Measurements from ENCODE around the gene CST6. TPM values are rescaled to one million over a fixed set of nuclear protein-coding genes. Genes with fewer than 3 reads are reported as not detected.

CST6 gene
- total and polyA plus RNA-seq, 2 donors (not counting 1 experiment from before 2014, with no cell fraction given), result 0.76 to 11.1 TPM

DNA sequence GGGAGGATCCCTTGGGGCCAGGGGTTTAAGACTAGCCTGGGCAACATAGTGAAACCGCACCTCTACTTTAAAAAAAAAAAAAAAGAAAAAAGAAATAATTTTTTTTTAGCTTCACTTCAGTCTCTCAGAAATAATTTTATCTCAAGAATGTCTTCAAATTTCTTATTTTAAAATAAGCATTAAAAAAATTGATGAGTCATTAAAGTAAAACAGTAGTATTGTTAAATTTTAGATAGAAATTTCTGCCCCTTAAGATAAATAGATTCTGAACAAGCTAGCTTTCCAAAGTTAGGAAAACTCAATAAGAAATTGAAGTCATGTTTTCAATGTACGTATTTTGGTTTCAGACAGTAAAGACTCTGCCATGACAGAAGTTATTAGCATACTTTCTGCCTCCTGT, 50.6 kb downstream of the CST6 start:
- Histone ChIP-seq H3K9me3 (ENCODE audit: control insufficient read depth, insufficient read depth, low read depth, low read length) (no peaks in the 10 kb centered on the region), H3K27me3 (ENCODE audit: control insufficient read depth, insufficient read depth, low read length) (no peaks in the 10 kb centered on the region), H2AFZ (ENCODE audit: low read length) (no peak overlapping the region), H3K4me1 (ENCODE audit: control insufficient read depth, extremely low read depth, insufficient read depth, low read length) (no peaks in the 10 kb centered on the region), H3K9ac (ENCODE audit: insufficient read depth, low read length) (no peak overlapping the region), H3K27ac (ENCODE audit: insufficient read depth, low read length) (no peak overlapping the region), H4K20me1 (ENCODE audit: control insufficient read depth, extremely low read depth, insufficient read depth, low read length) (peaks cover 2% of the 10 kb centered on the region), H3K79me2 (ENCODE audit: control insufficient read depth, insufficient read depth, low read length) (no peaks in the 10 kb centered on the region), H3K4me2 (ENCODE audit: extremely low read depth, insufficient read depth, low read length) (no peak overlapping the region), H3K4me3 (replicated peaks in 1 of 4; ENCODE audit: control extremely low read depth in 1 of 4, insufficient read depth in 1 of 4, low read depth in 3 of 4, low read length in 4 of 4) (no peak overlapping the region), H3K36me3 (ENCODE audit: control insufficient read depth, insufficient read depth, low read length) (peaks cover 21% of the 10 kb centered on the region)
- DNase-seq (ENCODE audit: low read depth in 2 of 2), result no peak
- TF ChIP-seq EZH2 (IDR thresholded peaks at IDR 0.05; ENCODE audit: low read length, missing control alignments) (no peak), CTCF (conservative IDR thresholded peaks at IDR 0.05 in 1 of 2, IDR thresholded peaks at IDR 0.05 in 1 of 2; ENCODE audit: low read depth in 1 of 2, low read length in 2 of 2) (no peak)

Other genes with a start within 250 kb of the CST6 start
- gene AP5B1, start 231.0 kb upstream of the CST6 start, total RNA-seq, result 5.1 and 6.3 TPM in 2 replicates
- 1.6 and 2.0 TPM in 2 replicates for gene AP5B1, start 231.0 kb upstream of the CST6 start, polyA plus RNA-seq
- not detected in 2 replicates for gene OVOL1, start 224.9 kb upstream of the CST6 start, total RNA-seq
- gene OVOL1, start 224.9 kb upstream of the CST6 start, polyA plus RNA-seq, result not detected in 2 replicates
- 2.3 and 3.1 TPM in 2 replicates for gene SNX32, start 178.0 kb upstream of the CST6 start, total RNA-seq
- 0.33 and 0.66 TPM in 2 replicates for gene SNX32, start 178.0 kb upstream of the CST6 start, polyA plus RNA-seq
- 486 and 680 TPM in 2 replicates for gene CFL1, start 153.8 kb upstream of the CST6 start, total RNA-seq
- gene CFL1, start 153.8 kb upstream of the CST6 start, polyA plus RNA-seq, result 1,603 and 2,451 TPM in 2 replicates
- 38.8 and 56.8 TPM in 2 replicates for gene MUS81, start 151.6 kb upstream of the CST6 start, total RNA-seq
- gene MUS81, start 151.6 kb upstream of the CST6 start, polyA plus RNA-seq, result 18.7 and 23.6 TPM in 2 replicates
- 48.0 and 74.0 TPM in 2 replicates for gene EFEMP2, start 139.2 kb upstream of the CST6 start, total RNA-seq
- 156 and 161 TPM in 2 replicates for gene EFEMP2, start 139.2 kb upstream of the CST6 start, polyA plus RNA-seq
- gene CTSW, start 132.2 kb upstream of the CST6 start, total RNA-seq, result not detected in 2 replicates
- gene CTSW, start 132.2 kb upstream of the CST6 start, polyA plus RNA-seq, result 0.10 TPM in 1 of 2 replicates, not detected in the other
- 134 and 168 TPM in 2 replicates for gene FIBP, start 123.5 kb upstream of the CST6 start, total RNA-seq
- 81.0 and 132 TPM in 2 replicates for gene FIBP, start 123.5 kb upstream of the CST6 start, polyA plus RNA-seq
- gene CCDC85B, start 121.3 kb upstream of the CST6 start, total RNA-seq, result 83.7 and 118 TPM in 2 replicates
- gene CCDC85B, start 121.3 kb upstream of the CST6 start, polyA plus RNA-seq, result 18.1 and 20.6 TPM in 2 replicates
- gene FOSL1, start 111.6 kb upstream of the CST6 start, total RNA-seq, result 7.4 and 8.8 TPM in 2 replicates
- gene FOSL1, start 111.6 kb upstream of the CST6 start, polyA plus RNA-seq, result 3.5 and 26.9 TPM in 2 replicates
- gene C11orf68, start 92.9 kb upstream of the CST6 start, total RNA-seq, result 18.0 and 26.6 TPM in 2 replicates
- 27.6 and 57.2 TPM in 2 replicates for gene C11orf68, start 92.9 kb upstream of the CST6 start, polyA plus RNA-seq
- 155 and 300 TPM in 2 replicates for gene DRAP1, start 92.6 kb upstream of the CST6 start, total RNA-seq
- 130 and 275 TPM in 2 replicates for gene DRAP1, start 92.6 kb upstream of the CST6 start, polyA plus RNA-seq
- 0.17 TPM in 1 of 2 replicates, not detected in the other for gene TSGA10IP, start 66.5 kb upstream of the CST6 start, total RNA-seq
- gene TSGA10IP, start 66.5 kb upstream of the CST6 start, polyA plus RNA-seq, result 0.06 TPM in 1 of 2 replicates, not detected in the other
- 39.0 and 43.3 TPM in 2 replicates for gene SART1, start 50.3 kb upstream of the CST6 start, total RNA-seq
- gene SART1, start 50.3 kb upstream of the CST6 start, polyA plus RNA-seq, result 17.4 and 23.9 TPM in 2 replicates
- gene EIF1AD, start 9.9 kb upstream of the CST6 start, total RNA-seq, result 23.4 and 23.5 TPM in 2 replicates
- gene EIF1AD, start 9.9 kb upstream of the CST6 start, polyA plus RNA-seq, result 26.2 and 30.0 TPM in 2 replicates
- gene BANF1, start 9.5 kb upstream of the CST6 start, total RNA-seq, result 18.5 and 19.0 TPM in 2 replicates
- 156 and 269 TPM in 2 replicates for gene BANF1, start 9.5 kb upstream of the CST6 start, polyA plus RNA-seq
- not detected in 2 replicates for gene CATSPER1, start 14.5 kb downstream of the CST6 start, total RNA-seq
- gene CATSPER1, start 14.5 kb downstream of the CST6 start, polyA plus RNA-seq, result 0.28 TPM in 1 of 2 replicates, not detected in the other
- under 0.01 TPM in 1 of 2 replicates, not detected in the other for gene GAL3ST3, start 37.2 kb downstream of the CST6 start, total RNA-seq
- not detected in 2 replicates for gene GAL3ST3, start 37.2 kb downstream of the CST6 start, polyA plus RNA-seq
- 108 TPM in 2 replicates for gene SF3B2, start 40.4 kb downstream of the CST6 start, total RNA-seq
- gene SF3B2, start 40.4 kb downstream of the CST6 start, polyA plus RNA-seq, result 87.7 and 122 TPM in 2 replicates
- gene PACS1, start 58.3 kb downstream of the CST6 start, total RNA-seq, result 16.4 and 25.9 TPM in 2 replicates
- 27.7 and 28.5 TPM in 2 replicates for gene PACS1, start 58.3 kb downstream of the CST6 start, polyA plus RNA-seq
- gene KLC2, start 245.7 kb downstream of the CST6 start, total RNA-seq, result 17.3 and 17.5 TPM in 2 replicates
- gene KLC2, start 245.7 kb downstream of the CST6 start, polyA plus RNA-seq, result 7.4 and 10.1 TPM in 2 replicates